NB4 (cell line): ENCODE results near the gene SLC1A4.

Source experiments
- POLR2A ChIP-seq: IDR thresholded peaks from 2 replicates; pipeline ENCODE4 v1.6.1; 2011; ENCODE audit warnings: mild to moderate bottlenecking; ENCODE audit not compliant: insufficient read length; ENCODE audit errors: extremely low read depth
- TF ChIP-seq, protein P1 (sequence below): IDR thresholded peaks from one replicate; pipeline ENCODE4 v1.5.1; 2012; ENCODE audit warnings: low read depth, low read length
- TF ChIP-seq, protein P2 (sequence below): IDR thresholded peaks from 2 replicates; pipeline ENCODE4 v1.6.1; 2011; ENCODE audit warnings: low read depth, low read length

DNA sequence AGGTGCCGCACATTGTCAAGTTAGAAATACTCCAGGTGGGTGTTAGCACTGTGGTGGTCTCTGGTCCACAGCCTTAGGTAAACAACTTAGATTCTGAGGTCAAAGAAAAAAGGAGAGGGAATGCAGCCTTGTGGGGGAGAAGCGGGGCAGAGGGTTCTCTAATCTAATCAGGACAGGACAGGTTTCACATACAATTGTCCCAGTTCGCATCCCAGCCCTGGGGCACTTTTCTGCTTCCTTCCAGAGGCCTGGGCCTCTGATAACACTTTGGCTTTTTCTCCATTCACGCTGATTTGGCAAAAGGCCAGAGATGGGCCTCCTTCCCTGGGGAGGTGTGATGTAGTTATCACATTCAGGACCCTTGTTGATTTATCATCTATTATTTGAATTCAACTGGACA lies 32.5 kb downstream of the SLC1A4 start:
- TF ChIP-seq, protein P1, sequence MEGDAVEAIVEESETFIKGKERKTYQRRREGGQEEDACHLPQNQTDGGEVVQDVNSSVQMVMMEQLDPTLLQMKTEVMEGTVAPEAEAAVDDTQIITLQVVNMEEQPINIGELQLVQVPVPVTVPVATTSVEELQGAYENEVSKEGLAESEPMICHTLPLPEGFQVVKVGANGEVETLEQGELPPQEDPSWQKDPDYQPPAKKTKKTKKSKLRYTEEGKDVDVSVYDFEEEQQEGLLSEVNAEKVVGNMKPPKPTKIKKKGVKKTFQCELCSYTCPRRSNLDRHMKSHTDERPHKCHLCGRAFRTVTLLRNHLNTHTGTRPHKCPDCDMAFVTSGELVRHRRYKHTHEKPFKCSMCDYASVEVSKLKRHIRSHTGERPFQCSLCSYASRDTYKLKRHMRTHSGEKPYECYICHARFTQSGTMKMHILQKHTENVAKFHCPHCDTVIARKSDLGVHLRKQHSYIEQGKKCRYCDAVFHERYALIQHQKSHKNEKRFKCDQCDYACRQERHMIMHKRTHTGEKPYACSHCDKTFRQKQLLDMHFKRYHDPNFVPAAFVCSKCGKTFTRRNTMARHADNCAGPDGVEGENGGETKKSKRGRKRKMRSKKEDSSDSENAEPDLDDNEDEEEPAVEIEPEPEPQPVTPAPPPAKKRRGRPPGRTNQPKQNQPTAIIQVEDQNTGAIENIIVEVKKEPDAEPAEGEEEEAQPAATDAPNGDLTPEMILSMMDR, result no peak
- TF ChIP-seq, protein P2, sequence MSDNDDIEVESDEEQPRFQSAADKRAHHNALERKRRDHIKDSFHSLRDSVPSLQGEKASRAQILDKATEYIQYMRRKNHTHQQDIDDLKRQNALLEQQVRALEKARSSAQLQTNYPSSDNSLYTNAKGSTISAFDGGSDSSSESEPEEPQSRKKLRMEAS, result no peak
- no peak for TF ChIP-seq POLR2A
